ENCODE data around the gene CEP41. TPM values are rescaled to one million over a fixed set of nuclear protein-coding genes. Genes with fewer than 3 reads are reported as not detected.

Gene CEP41
- total and polyA plus RNA-seq, 10 of the 15 experiments (the other 5 are each of a cell fraction or from before 2014, with no cell fraction given), result 11.4 to 43.0 (median 24.7) TPM

DNA sequence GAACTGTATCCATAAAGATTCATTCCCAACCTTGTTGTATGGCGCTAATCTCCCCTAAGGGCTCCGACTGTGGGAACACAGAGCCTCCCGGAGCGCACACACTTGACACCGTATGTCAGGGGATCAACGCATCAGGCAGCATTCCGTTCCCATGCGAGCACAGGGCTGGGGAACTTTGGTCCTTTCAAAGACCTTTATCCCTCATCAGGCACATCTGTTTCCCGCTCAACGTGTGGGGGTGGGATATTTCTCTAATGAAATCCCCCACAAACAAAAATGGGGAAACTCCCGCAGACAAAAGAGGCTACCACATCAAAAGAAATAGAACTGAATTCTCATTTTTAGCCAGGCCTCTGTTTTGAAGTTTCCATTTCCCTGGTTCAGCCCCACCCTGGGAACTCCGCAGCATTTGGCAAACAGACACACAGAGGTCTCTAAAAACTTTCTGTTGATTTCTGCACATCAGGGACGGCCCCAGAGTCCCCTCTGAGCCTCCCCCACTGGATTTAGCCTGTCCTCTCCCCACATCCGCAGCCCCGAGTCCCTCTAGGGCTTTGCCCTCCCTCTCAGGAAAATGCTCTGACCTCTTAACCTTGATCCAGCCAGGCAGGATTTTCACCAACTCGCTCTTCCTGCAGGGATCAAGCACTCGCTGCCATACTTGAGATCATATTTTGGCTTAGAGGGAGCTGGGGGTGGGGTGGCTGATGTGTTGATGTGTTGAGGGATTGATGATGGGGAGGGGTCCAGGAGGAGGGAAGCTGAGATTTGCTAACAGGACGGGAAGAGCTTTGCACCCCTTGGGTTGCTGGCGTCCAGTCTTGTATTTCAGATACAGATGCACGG lies 89.6 kb downstream of the CEP41 start (continued):
- TF ChIP-seq BMI1 (IDR thresholded peaks at IDR 0.05; ENCODE audit: borderline replicate concordance), result no peak
- TF ChIP-seq RCOR1 (conservative IDR thresholded peaks at IDR 0.05; ENCODE audit: low read depth, low read length), result no peak
- no peak for TF ChIP-seq ZBTB4 (CRISPR knock-in tag; IDR thresholded peaks at IDR 0.05)
- TF ChIP-seq, protein P1, sequence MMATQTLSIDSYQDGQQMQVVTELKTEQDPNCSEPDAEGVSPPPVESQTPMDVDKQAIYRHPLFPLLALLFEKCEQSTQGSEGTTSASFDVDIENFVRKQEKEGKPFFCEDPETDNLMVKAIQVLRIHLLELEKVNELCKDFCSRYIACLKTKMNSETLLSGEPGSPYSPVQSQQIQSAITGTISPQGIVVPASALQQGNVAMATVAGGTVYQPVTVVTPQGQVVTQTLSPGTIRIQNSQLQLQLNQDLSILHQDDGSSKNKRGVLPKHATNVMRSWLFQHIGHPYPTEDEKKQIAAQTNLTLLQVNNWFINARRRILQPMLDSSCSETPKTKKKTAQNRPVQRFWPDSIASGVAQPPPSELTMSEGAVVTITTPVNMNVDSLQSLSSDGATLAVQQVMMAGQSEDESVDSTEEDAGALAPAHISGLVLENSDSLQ (IDR thresholded peaks at IDR 0.05), result no peak
- TF ChIP-seq TARDBP (IDR thresholded peaks at IDR 0.05; ENCODE audit: borderline replicate concordance), result no peak
- TF ChIP-seq ZNF24 (IDR thresholded peaks at IDR 0.05), result no peak
- no peak for TF ChIP-seq SREBF1 (IDR thresholded peaks at IDR 0.05; ENCODE audit: low read length)
- TF ChIP-seq RELA (IDR thresholded peaks at IDR 0.05; ENCODE audit: borderline replicate concordance, partially characterized antibody), result peak; percentile 62
- TF ChIP-seq SREBF2 (IDR thresholded peaks at IDR 0.05; ENCODE audit: low read length), result no peak
- no peak for TF ChIP-seq RAD51 (IDR thresholded peaks at IDR 0.05)
- no peak for TF ChIP-seq CHD2 (IDR thresholded peaks at IDR 0.05; ENCODE audit: borderline replicate concordance, low read depth, low read length)
- no peak for TF ChIP-seq KAT2A (conservative IDR thresholded peaks at IDR 0.05; ENCODE audit: control insufficient read depth, low read depth, low read length)
- peak; percentile 38 for TF ChIP-seq MTA2 (IDR thresholded peaks at IDR 0.05; ENCODE audit: low read depth)
- TF ChIP-seq ZZZ3 (IDR thresholded peaks at IDR 0.05; ENCODE audit: control insufficient read depth, insufficient read length, low read depth), result no peak
- TF ChIP-seq CREM (IDR thresholded peaks at IDR 0.05; ENCODE audit: low read depth), result peak; percentile 66; the same call in 1 of the 2 replicates
- TF ChIP-seq KDM1A (IDR thresholded peaks at IDR 0.05; ENCODE audit: borderline replicate concordance), result no peak
- no peak for TF ChIP-seq PAX5 (IDR thresholded peaks at IDR 0.05; ENCODE audit: borderline replicate concordance, low read depth, low read length)
- no peak for TF ChIP-seq KLF5 (IDR thresholded peaks at IDR 0.05; ENCODE audit: partially characterized antibody)
- TF ChIP-seq BHLHE40 (IDR thresholded peaks at IDR 0.05; ENCODE audit: borderline replicate concordance in 1 of 2, low read depth in 2 of 2, low read length in 1 of 2), result no peak; a peak in 1 of 4 replicates
- TF ChIP-seq, protein P2, sequence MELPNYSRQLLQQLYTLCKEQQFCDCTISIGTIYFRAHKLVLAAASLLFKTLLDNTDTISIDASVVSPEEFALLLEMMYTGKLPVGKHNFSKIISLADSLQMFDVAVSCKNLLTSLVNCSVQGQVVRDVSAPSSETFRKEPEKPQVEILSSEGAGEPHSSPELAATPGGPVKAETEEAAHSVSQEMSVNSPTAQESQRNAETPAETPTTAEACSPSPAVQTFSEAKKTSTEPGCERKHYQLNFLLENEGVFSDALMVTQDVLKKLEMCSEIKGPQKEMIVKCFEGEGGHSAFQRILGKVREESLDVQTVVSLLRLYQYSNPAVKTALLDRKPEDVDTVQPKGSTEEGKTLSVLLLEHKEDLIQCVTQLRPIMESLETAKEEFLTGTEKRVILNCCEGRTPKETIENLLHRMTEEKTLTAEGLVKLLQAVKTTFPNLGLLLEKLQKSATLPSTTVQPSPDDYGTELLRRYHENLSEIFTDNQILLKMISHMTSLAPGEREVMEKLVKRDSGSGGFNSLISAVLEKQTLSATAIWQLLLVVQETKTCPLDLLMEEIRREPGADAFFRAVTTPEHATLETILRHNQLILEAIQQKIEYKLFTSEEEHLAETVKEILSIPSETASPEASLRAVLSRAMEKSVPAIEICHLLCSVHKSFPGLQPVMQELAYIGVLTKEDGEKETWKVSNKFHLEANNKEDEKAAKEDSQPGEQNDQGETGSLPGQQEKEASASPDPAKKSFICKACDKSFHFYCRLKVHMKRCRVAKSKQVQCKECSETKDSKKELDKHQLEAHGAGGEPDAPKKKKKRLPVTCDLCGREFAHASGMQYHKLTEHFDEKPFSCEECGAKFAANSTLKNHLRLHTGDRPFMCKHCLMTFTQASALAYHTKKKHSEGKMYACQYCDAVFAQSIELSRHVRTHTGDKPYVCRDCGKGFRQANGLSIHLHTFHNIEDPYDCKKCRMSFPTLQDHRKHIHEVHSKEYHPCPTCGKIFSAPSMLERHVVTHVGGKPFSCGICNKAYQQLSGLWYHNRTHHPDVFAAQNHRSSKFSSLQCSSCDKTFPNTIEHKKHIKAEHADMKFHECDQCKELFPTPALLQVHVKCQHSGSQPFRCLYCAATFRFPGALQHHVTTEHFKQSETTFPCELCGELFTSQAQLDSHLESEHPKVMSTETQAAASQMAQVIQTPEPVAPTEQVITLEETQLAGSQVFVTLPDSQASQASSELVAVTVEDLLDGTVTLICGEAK (IDR thresholded peaks at IDR 0.05; ENCODE audit: borderline replicate concordance), result no peak

Data from GM12878 (cell line).